ENCODE measurements around the gene EGF.
"Not testable (repeated sequence)": the region's sequence is repeated elsewhere in the genome, so short reads cannot be mapped to it uniquely, and the experiment has no call there.

EGF gene

DNA sequence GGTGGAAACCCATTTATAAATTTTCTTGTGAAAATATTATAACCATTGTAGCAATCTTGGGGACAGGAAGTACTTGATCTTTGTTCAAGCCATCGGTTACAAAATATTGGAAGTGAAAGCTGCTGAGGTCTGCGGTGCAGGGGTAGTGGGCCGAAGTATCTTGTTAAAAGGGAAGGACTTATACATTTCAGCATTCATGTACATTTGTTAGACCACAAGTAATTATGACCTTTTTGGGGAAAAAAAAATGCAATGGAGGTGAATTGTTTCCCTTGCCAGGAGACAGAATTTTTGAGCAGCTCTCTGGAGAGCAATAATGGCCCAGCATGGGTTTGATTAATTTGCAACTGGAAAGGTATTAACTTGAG is 121.3 kb downstream of the EGF start:
- Histone ChIP-seq H3K9ac (ENCODE audit: low read length) (no peak overlapping the region), H3K4me2 (ENCODE audit: low read depth, low read length, poor library complexity, severe bottlenecking) (no peak overlapping the region), H3K27me3 (ENCODE audit: low read length) (no peaks in the 10 kb centered on the region), H3K79me2 (ENCODE audit: insufficient read depth, low read length) (no peaks in the 10 kb centered on the region), H3K9me3 (ENCODE audit: insufficient read depth, low read length) (no peaks in the 10 kb centered on the region), H3K27ac (ENCODE audit: low read depth, low read length) (no peak overlapping the region), H3K9me2 (replicated peaks; ENCODE audit: insufficient read depth, low read length) (no peaks in the 10 kb centered on the region), H3K4me3 (ENCODE audit: insufficient read depth, low read length, poor library complexity, severe bottlenecking) (no peak overlapping the region), H3F3A (ENCODE audit: insufficient read depth) (no peaks in the 10 kb centered on the region), H4K20me1 (ENCODE audit: low read depth, low read length) (no peaks in the 10 kb centered on the region), H3K36me3 (ENCODE audit: low read length) (no peaks in the 10 kb centered on the region), H2AFZ (ENCODE audit: low read depth, low read length, severe bottlenecking) (no peak overlapping the region)
- no peak for TF ChIP-seq EZH2phosphoT487 (conservative IDR thresholded peaks at IDR 0.05; ENCODE audit: low read length)
- TF ChIP-seq, protein P1, sequence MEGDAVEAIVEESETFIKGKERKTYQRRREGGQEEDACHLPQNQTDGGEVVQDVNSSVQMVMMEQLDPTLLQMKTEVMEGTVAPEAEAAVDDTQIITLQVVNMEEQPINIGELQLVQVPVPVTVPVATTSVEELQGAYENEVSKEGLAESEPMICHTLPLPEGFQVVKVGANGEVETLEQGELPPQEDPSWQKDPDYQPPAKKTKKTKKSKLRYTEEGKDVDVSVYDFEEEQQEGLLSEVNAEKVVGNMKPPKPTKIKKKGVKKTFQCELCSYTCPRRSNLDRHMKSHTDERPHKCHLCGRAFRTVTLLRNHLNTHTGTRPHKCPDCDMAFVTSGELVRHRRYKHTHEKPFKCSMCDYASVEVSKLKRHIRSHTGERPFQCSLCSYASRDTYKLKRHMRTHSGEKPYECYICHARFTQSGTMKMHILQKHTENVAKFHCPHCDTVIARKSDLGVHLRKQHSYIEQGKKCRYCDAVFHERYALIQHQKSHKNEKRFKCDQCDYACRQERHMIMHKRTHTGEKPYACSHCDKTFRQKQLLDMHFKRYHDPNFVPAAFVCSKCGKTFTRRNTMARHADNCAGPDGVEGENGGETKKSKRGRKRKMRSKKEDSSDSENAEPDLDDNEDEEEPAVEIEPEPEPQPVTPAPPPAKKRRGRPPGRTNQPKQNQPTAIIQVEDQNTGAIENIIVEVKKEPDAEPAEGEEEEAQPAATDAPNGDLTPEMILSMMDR (IDR thresholded peaks at IDR 0.05; ENCODE audit: insufficient read depth, low read length, poor library complexity, severe bottlenecking), result no peak

DNA sequence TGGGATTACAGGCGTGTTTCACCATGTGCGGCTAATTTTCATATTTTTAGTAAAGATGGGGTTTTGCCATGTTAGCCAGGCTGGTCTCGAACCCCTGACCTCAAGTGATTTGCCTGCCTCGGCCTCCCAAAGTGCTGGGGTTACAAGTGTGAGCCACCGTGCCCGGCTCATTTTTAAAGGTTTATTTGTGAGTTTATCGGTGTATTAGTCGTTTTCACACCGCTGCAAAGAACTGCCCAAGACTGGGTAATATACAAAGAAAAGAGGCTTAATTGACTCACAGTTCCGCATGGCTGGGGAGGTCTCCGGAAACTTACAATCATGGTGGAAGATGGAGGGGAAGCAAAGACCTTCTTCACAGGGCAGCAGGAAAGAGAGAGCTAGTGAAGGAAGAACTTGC is 126.5 kb downstream of the EGF start:
- not testable (repeated sequence) for H3K27ac ChIP-seq (ENCODE audit: low read depth, low read length); H3K79me2 ChIP-seq (ENCODE audit: insufficient read depth, low read length); H3K4me2 ChIP-seq (ENCODE audit: low read depth, low read length, poor library complexity, severe bottlenecking); H2AFZ ChIP-seq (ENCODE audit: low read depth, low read length, severe bottlenecking); H4K20me1 ChIP-seq (ENCODE audit: low read depth, low read length); H3K9me2 ChIP-seq (replicated peaks; ENCODE audit: insufficient read depth, low read length); H3K27me3 ChIP-seq (ENCODE audit: low read length); H3K9ac ChIP-seq (ENCODE audit: low read length); H3K36me3 ChIP-seq (ENCODE audit: low read length); H3F3A ChIP-seq (ENCODE audit: insufficient read depth); H3K4me3 ChIP-seq (ENCODE audit: insufficient read depth, low read length, poor library complexity, severe bottlenecking); H3K9me3 ChIP-seq (ENCODE audit: insufficient read depth, low read length)

DNA sequence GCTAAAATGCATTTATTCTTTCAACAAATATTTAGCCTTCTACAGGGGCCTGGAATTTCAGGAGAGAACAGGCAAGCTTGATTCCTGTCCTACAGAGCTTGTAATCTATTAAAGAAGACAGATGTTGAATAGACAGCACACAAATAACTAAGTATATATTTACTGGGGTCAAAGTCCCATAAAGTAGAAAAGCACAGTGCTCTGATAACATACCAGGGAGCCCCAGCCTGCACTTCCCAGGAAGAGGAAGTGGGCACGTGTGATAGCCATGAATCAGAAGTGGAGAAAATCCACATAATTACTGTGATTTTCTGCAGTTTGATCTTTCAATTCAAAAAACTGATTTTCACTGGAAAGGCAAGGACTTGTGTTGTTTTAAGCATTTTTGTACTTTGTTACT is 129.1 kb downstream of the EGF start:
- Histone ChIP-seq H3K27me3 (ENCODE audit: low read length) (no peaks in the 10 kb centered on the region), H3K9ac (ENCODE audit: low read length) (no peak overlapping the region), H3K9me3 (ENCODE audit: insufficient read depth, low read length) (no peaks in the 10 kb centered on the region), H3K4me2 (ENCODE audit: low read depth, low read length, poor library complexity, severe bottlenecking) (no peak overlapping the region), H3F3A (ENCODE audit: insufficient read depth) (no peaks in the 10 kb centered on the region), H3K27ac (ENCODE audit: low read depth, low read length) (no peak overlapping the region), H3K79me2 (ENCODE audit: insufficient read depth, low read length) (no peaks in the 10 kb centered on the region), H3K4me3 (ENCODE audit: insufficient read depth, low read length, poor library complexity, severe bottlenecking) (no peak overlapping the region), H4K20me1 (ENCODE audit: low read depth, low read length) (no peaks in the 10 kb centered on the region), H2AFZ (ENCODE audit: low read depth, low read length, severe bottlenecking) (no peak overlapping the region), H3K9me2 (replicated peaks; ENCODE audit: insufficient read depth, low read length) (no peaks in the 10 kb centered on the region), H3K36me3 (ENCODE audit: low read length) (no peaks in the 10 kb centered on the region)
- no peak for TF ChIP-seq EZH2phosphoT487 (conservative IDR thresholded peaks at IDR 0.05; ENCODE audit: low read length)
- TF ChIP-seq, protein P1 (IDR thresholded peaks at IDR 0.05; ENCODE audit: insufficient read depth, low read length, poor library complexity, severe bottlenecking), result no peak

DNA sequence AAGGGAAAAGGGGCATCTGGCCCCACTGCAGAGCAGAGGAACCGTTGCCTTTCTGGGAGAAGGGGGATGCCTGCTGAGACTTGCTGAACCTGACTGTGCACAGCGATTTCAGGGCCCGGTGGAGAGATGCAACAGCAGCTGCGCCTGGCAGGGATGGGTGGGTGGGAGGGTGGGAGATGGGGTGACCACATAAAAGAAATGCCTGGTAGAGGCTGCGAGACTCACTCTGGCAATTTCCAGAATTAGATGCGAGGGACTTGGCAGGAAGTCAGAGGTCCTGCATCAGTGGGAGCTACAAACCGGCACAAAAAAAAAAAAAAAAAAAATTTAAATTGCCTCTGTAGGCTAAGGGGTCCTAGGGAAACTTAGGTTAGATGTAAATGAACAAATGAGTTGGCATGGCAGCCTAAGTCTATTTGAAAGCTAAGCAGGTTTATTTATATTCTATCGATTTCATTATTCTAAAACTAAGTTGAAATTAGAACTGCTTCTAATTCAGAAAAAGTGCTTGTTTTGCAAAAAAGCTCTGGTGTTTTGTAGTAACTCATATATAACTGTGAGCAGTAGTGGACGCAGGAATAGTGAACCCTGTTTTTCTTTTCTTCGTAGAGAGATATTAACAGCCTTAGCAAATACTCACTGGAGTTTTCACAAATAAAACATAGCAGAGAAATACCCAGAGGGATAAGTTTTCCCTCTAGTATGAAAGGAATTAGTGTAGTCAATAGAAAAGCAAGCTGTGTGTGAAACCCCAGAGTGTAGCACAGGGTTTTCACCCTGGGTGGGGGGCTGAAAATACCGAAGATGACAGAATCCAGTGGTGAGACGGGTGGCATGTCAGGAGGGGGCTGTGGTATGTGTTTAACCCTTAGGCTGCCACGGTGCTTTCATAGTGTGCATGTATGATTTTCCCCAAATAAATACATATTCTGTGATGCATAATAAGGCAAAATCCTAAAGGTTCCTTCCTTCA is 130.1 kb downstream of the EGF start:
- H3K27me3 ChIP-seq (ENCODE audit: low read length), result no peaks in the 10 kb centered on the region
- no peak overlapping the region for H3K4me3 ChIP-seq (ENCODE audit: insufficient read depth, low read length, poor library complexity, severe bottlenecking)
- H3K9me3 ChIP-seq (ENCODE audit: insufficient read depth, low read length), result no peaks in the 10 kb centered on the region
- no peak overlapping the region for H3K4me2 ChIP-seq (ENCODE audit: low read depth, low read length, poor library complexity, severe bottlenecking)
- no peaks in the 10 kb centered on the region for H4K20me1 ChIP-seq (ENCODE audit: low read depth, low read length)
- H3F3A ChIP-seq (ENCODE audit: insufficient read depth), result no peaks in the 10 kb centered on the region
- H3K9me2 ChIP-seq (replicated peaks; ENCODE audit: insufficient read depth, low read length), result no peaks in the 10 kb centered on the region
- no peaks in the 10 kb centered on the region for H3K36me3 ChIP-seq (ENCODE audit: low read length)
- no peak overlapping the region for H3K27ac ChIP-seq (ENCODE audit: low read depth, low read length)
- TF ChIP-seq, protein P1 (IDR thresholded peaks at IDR 0.05; ENCODE audit: insufficient read depth, low read length, poor library complexity, severe bottlenecking), result no peak
- TF ChIP-seq EZH2phosphoT487 (conservative IDR thresholded peaks at IDR 0.05; ENCODE audit: low read length), result no peak
- no peak overlapping the region for H3K9ac ChIP-seq (ENCODE audit: low read length)
- no peaks in the 10 kb centered on the region for H3K79me2 ChIP-seq (ENCODE audit: insufficient read depth, low read length)
- no peak overlapping the region for H2AFZ ChIP-seq (ENCODE audit: low read depth, low read length, severe bottlenecking)

All from SU-DHL-6 (cell line).